A549 (cell line): Measurements from ENCODE around the gene IFI44. TPM values are rescaled to one million over a fixed set of nuclear protein-coding genes. Genes with fewer than 3 reads are reported as not detected.

ENCODE experiments used
- ATAC-seq, 2 experiments: fragments of 200-7000 bp in 1 of 2; fragments of >200 bp in 1 of 2; cut with Nextera tagmentation in 1 of 2; cut with Tn5 transposase in 1 of 2; 3 replicates each; pipeline versions ENCODE4 v1.8.0 to v1.9.1; 2018 to 2020; ENCODE audit warnings: mild to moderate bottlenecking in 1 of 2, moderate library complexity in 1 of 2
- CTCF ChIA-PET: fragments of 300-600 bp; sonication (Branson Sonifier 250); formaldehyde crosslinking; extraction: SDS; loops from one replicate; lab custom pipeline; 2021; ENCODE audit warnings: antibody characterized with exemption, inconsistent platforms; lab: Yijun Ruan, JAX
- POLR2A ChIA-PET: fragments of 350-600 bp; formaldehyde crosslinking; extraction: SDS; loops from one replicate; lab custom pipeline; 2021; ENCODE audit warnings: antibody characterized with exemption, inconsistent platforms; lab: Yijun Ruan, JAX
- DNase-seq, 2 experiments: peaks; one replicate each; pipeline versions ENCODE4 v3.0.0 to v3.0.0-alpha.2; 2011 to 2016; ENCODE audit warnings: low read depth in 1 of 2, low spot score in 1 of 2
- FAIRE-seq: peaks from 2 replicates; lab custom pipeline; 2011; peaks lifted over from hg19 to GRCh38; lab: Jason Lieb, UNC
- H3K27ac ChIP-seq, 2 experiments: fragments of >200 bp; sonication (Bioruptor Twin); formaldehyde crosslinking; 3 replicates each; pipeline ENCODE4 v1.5.1; 2016 to 2017
- H3K4me1 ChIP-seq: fragments of >200 bp; sonication (Bioruptor Twin); formaldehyde crosslinking; 3 replicates; pipeline ENCODE4 v1.6.1; 2016
- H3K4me2 ChIP-seq: fragments of >200 bp; sonication (Bioruptor Twin); formaldehyde crosslinking; 3 replicates; pipeline ENCODE4 v1.6.1; 2016
- H3K4me3 ChIP-seq: fragments of >200 bp; sonication (Bioruptor Twin); formaldehyde crosslinking; 3 replicates; pipeline ENCODE4 v1.5.1; 2016
- H3K9me3 ChIP-seq: fragments of >200 bp; sonication (Bioruptor Twin); formaldehyde crosslinking; 3 replicates; pipeline ENCODE4 v1.6.1; 2016
- CBX8 ChIP-seq: fragments of 200-600 bp; sonication (generic); IDR thresholded peaks from 2 replicates; pipeline ENCODE4 v1.6.1; 2016
- CEBPB ChIP-seq, 2 experiments: fragments of >200 bp in 1 of 2; sonication (Bioruptor Twin) in 1 of 2; formaldehyde crosslinking in 1 of 2; IDR thresholded peaks; 2 replicates each; pipeline ENCODE4 v1.6.1; 2012 to 2016
- CHD2 ChIP-seq: fragments of 150-350 bp; IDR thresholded peaks from 2 replicates; pipeline ENCODE4 v1.6.1; 2014; ENCODE audit warnings: low read length; ENCODE audit not compliant: partially characterized antibody
- CHD4 ChIP-seq: fragments of 200-600 bp; sonication (generic); IDR thresholded peaks from 2 replicates; pipeline ENCODE4 v1.6.1; 2016; ENCODE audit warnings: antibody characterized with exemption, mild to moderate bottlenecking, borderline replicate concordance
- EP300 ChIP-seq, 2 experiments: fragments of >200 bp; sonication (Bioruptor Twin); formaldehyde crosslinking; IDR thresholded peaks; 2 replicates in 1 of 2; 3 replicates in 1 of 2; pipeline ENCODE4 v1.6.1; 2016 to 2017
- FOXS1 ChIP-seq: fragments of 250-450 bp; sonication (Bioruptor Pico); IDR thresholded peaks from 2 replicates; pipeline ENCODE4 v1.5.0; 2020; ENCODE audit warnings: mild to moderate bottlenecking, moderate library complexity
- HDAC2 ChIP-seq: fragments of 200-600 bp; sonication (generic); IDR thresholded peaks from 2 replicates; pipeline ENCODE4 v1.6.1; 2016
- HEYL ChIP-seq: fragments of 250-450 bp; sonication (Bioruptor Pico); IDR thresholded peaks from 2 replicates; pipeline ENCODE4 v1.8.0; 2021; ENCODE audit warnings: mild to moderate bottlenecking, moderate library complexity
- HOXA7 ChIP-seq: fragments of 250-450 bp; sonication (Bioruptor Pico); IDR thresholded peaks from 2 replicates; pipeline ENCODE4 v1.5.0; 2020; ENCODE audit warnings: mild to moderate bottlenecking, moderate library complexity
- HOXB5 ChIP-seq: fragments of 250-450 bp; sonication (Bioruptor Pico); IDR thresholded peaks from 2 replicates; pipeline ENCODE4 v1.5.0; 2020; ENCODE audit warnings: mild to moderate bottlenecking, moderate library complexity
- KDM1A ChIP-seq: fragments of 200-600 bp; sonication (generic); IDR thresholded peaks from 2 replicates; pipeline ENCODE4 v1.6.1; 2016; ENCODE audit warnings: low read depth, mild to moderate bottlenecking
- MAFK ChIP-seq: fragments of 450-650 bp; IDR thresholded peaks from 2 replicates; pipeline ENCODE4 v1.6.1; 2014; ENCODE audit not compliant: partially characterized antibody
- MYC ChIP-seq: IDR thresholded peaks from 2 replicates; pipeline ENCODE4 v1.6.1; 2012; ENCODE audit warnings: mild to moderate bottlenecking, inconsistent platforms, low read length, improper control_type of control experiment, borderline replicate concordance
- NPAS2 ChIP-seq: fragments of 250-450 bp; sonication (Bioruptor Pico); IDR thresholded peaks from 2 replicates; pipeline ENCODE4 v1.8.0; 2022; ENCODE audit warnings: mild to moderate bottlenecking, moderate library complexity, borderline replicate concordance
- POLR2A ChIP-seq: IDR thresholded peaks from 2 replicates; pipeline ENCODE4 v1.6.1; 2012; ENCODE audit warnings: mild to moderate bottlenecking, low read length
- POLR2AphosphoS2 ChIP-seq: conservative IDR thresholded peaks from 2 replicates; pipeline ENCODE4 v1.6.1; 2012; ENCODE audit warnings: low read length, improper control_type of control experiment, inconsistent platforms
- SMC3 ChIP-seq: fragments of >200 bp; sonication (Bioruptor Twin); formaldehyde crosslinking; IDR thresholded peaks from 3 replicates; pipeline ENCODE4 v1.6.1; 2018; ENCODE audit warnings: inconsistent platforms
- TFCP2L1 ChIP-seq: fragments of 250-450 bp; sonication (Bioruptor Pico); IDR thresholded peaks from 2 replicates; pipeline ENCODE4 v1.5.0; 2021; ENCODE audit warnings: mild to moderate bottlenecking
- ZC3H11A ChIP-seq: fragments of 450-650 bp; IDR thresholded peaks from 2 replicates; pipeline ENCODE4 v1.6.1; 2014; ENCODE audit warnings: antibody characterized with exemption, mild to moderate bottlenecking
- ZNF302 ChIP-seq: fragments of 250-450 bp; sonication (Bioruptor Pico); IDR thresholded peaks from 2 replicates; pipeline ENCODE4 v1.9.0; 2021; ENCODE audit warnings: inconsistent platforms, mild to moderate bottlenecking, moderate library complexity
- WGBS: methylation state at CpG from one replicate; pipeline ENCODE4 v1.1.6; 2017; ENCODE audit errors: missing lambda C conversion rate; 5-methylcytosine and 5-hydroxymethylcytosine counted together
- polyA plus RNA-seq, 4 experiments: library from polyadenylated mRNA; depleted of rRNA in 3 of 4; stranded (reverse); fragments of >200 nt; fragmentation: RNase III in 1 of 4; extraction: RNeasy Plus Mini Kit Qiagen cat#74134 plus additional on column Dnase treatment in 1 of 4; gene quantifications; 2 replicates in 3 of 4; 3 replicates in 1 of 4; pipeline ENCODE4 v1.2.3, GENCODE V29; 2011 to 2017
- TF ChIP-seq, protein P1 (sequence below): fragments of 250-450 bp; sonication (Bioruptor Pico); IDR thresholded peaks from 2 replicates; pipeline ENCODE4 v1.5.0; 2020; ENCODE audit warnings: low read depth, mild to moderate bottlenecking, moderate library complexity
- TF ChIP-seq, protein P2 (sequence below): fragments of >200 bp; sonication (Bioruptor Twin); formaldehyde crosslinking; IDR thresholded peaks from 3 replicates; pipeline ENCODE4 v1.6.1; 2016

IFI44 gene
- polyA plus RNA-seq, 2 of the 4 experiments (the other 2 are of a cell fraction), result 0.05 to 0.44 TPM

DNA sequence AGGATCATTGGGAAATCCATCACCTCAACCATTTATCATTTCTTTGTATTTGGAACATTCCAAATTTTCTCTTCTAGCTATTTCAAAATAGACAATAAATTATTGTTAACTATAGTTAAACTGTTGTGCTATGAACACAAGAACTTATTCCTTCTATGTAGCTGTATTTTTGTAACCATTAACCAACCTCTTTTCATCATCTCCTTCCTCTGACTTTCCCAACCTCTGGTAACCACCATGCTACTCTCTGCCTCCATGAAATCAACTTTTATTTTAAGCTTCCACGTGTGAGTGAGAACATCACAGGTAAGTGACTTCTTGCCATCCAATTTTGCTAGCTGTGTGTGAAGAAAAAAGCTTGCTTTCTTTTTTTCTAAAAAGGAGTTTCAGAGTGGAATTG, 29.0 kb upstream of the IFI44 start:
- ATAC-seq, result no peak
- Histone ChIP-seq H3K4me1 (peaks cover 3% of the 10 kb centered on the region; the same call in 1 of the 3 replicates), H3K4me2 (peak overlapping the region; percentile 65; the same call in 2 of the 3 replicates), H3K27ac (no peak overlapping the region), H3K9me3 (no peaks in the 10 kb centered on the region), H3K4me3 (no peak overlapping the region)
- WGBS, result 19% methylated on average over 1 of the region's 1 CpG
- FAIRE-seq, result no peak
- CTCF ChIA-PET, result interaction anchor here (0.6 kb wide), 1 partner anchor 1761 kb away, joined by 4 read pairs; no protein-coding TSS in a partner anchor
- no peak for DNase-seq
- POLR2A ChIA-PET, result no interaction called here
- TF ChIP-seq, protein P1, sequence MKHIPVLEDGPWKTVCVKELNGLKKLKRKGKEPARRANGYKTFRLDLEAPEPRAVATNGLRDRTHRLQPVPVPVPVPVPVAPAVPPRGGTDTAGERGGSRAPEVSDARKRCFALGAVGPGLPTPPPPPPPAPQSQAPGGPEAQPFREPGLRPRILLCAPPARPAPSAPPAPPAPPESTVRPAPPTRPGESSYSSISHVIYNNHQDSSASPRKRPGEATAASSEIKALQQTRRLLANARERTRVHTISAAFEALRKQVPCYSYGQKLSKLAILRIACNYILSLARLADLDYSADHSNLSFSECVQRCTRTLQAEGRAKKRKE (CRISPR knock-in tag), result no peak
- TF ChIP-seq MAFK (no peak), ZC3H11A (no peak), FOXS1 (CRISPR knock-in tag) (no peak), POLR2AphosphoS2 (no peak)

DNA sequence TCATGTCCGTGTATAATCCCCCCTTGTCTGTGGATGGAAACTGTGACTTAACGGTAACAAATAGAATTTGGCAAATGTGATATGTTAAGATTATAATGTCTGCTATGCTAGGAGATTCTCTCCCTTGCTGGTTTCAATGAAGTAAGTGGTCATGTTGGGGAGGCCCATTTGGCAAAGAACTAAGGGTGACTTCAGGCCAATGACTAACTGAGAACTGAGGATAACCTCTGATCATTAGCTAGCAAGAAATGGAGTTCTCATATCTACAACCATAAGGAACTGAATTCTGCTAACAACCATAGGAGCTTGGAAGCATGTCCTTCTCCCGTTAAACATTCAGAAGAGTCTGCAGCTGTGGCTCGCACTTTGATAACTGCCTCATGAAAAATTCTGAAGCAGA, 27.1 kb upstream of the IFI44 start:
- FAIRE-seq (no peak), DNase-seq (no peak), ATAC-seq (no peak)
- Histone ChIP-seq H3K27ac (no peak overlapping the region), H3K4me3 (no peak overlapping the region), H3K4me1 (peaks cover 3% of the 10 kb centered on the region; the same call in 1 of the 3 replicates), H3K9me3 (no peaks in the 10 kb centered on the region), H3K4me2 (no peak overlapping the region)
- ChIA-PET POLR2A (no interaction called here), CTCF (interaction anchor here (1.2 kb wide), 1 partner anchor 15 kb away, joined by 3 read pairs; no protein-coding TSS in a partner anchor)
- 92% methylated on average over 4 of the region's 4 CpGs for WGBS
- TF ChIP-seq POLR2A (no peak), SMC3 (no peak), NPAS2 (CRISPR knock-in tag) (no peak), POLR2AphosphoS2 (no peak), HDAC2 (no peak), HOXA7 (no peak), ZNF302 (no peak), MAFK (no peak), HOXB5 (CRISPR knock-in tag) (no peak), HEYL (no peak), CHD4 (no peak)
- TF ChIP-seq, protein P2, sequence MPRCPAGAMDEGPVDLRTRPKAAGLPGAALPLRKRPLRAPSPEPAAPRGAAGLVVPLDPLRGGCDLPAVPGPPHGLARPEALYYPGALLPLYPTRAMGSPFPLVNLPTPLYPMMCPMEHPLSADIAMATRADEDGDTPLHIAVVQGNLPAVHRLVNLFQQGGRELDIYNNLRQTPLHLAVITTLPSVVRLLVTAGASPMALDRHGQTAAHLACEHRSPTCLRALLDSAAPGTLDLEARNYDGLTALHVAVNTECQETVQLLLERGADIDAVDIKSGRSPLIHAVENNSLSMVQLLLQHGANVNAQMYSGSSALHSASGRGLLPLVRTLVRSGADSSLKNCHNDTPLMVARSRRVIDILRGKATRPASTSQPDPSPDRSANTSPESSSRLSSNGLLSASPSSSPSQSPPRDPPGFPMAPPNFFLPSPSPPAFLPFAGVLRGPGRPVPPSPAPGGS, result no peak

DNA sequence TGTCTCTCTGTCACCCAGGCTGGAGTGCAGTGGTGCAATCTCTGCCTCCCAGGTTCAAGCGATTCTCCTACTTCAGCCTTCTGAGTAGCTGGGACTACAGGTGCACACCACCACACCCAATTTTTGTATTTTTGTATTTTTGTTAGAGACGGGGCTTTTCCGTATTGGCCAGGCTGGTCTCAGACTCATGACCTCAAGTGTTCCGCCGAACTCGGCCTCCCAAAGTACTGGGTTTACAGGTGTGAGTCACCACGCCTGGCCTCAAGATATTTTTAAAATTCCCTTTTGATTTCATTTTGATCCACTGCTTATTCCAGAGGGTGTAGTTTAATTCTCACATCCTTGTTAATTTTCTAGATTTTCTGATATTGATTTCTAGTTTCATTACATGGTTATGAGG, 25.6 kb upstream of the IFI44 start:
- ATAC-seq, result no peak
- H3K4me1 ChIP-seq, result peaks cover 3% of the 10 kb centered on the region; the same call in 1 of the 3 replicates
- POLR2A ChIA-PET, result no interaction called here
- no peaks in the 10 kb centered on the region for H3K9me3 ChIP-seq
- 70% methylated on average over 7 of the region's 7 CpGs for WGBS
- no peak for FAIRE-seq
- H3K27ac ChIP-seq, result no peak overlapping the region
- CTCF ChIA-PET, result interaction anchor here (1.0 kb wide), 1 partner anchor 16 kb away, joined by 3 read pairs; no protein-coding TSS in a partner anchor
- H3K4me3 ChIP-seq, result no peak overlapping the region
- H3K4me2 ChIP-seq, result no peak overlapping the region
- no peak for DNase-seq
- TF ChIP-seq CHD2 (no peak), CEBPB (IDR thresholded peaks at IDR 0.05) (no peak), TFCP2L1 (CRISPR knock-in tag) (no peak), POLR2AphosphoS2 (no peak), EP300 (IDR thresholded peaks at IDR 0.05) (no peak), ZNF302 (no peak)
- TF ChIP-seq, all 56 proteins: peak for 0

DNA sequence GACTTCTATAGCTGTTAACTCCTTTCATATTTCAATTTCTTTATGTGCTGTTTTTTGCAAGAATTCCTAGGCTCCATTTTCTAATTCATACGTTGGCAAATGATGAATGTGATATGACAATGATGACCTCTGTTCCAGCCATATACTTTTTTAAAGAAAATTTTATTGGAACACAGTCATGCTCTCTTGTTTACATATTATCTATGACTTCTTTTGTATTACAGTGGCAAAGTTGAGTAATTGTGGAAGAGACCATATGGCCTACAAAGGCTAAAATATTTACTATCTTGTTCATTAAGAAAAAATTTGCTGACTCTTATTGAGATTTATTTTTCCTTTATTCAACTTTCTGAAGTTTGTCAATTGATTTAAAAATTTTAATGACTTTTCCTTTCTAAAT, 22.3 kb upstream of the IFI44 start:
- FAIRE-seq, result no peak

More for the DNA sequence above, 22.3 kb upstream of the IFI44 start:
- H3K4me2 ChIP-seq, result no peak overlapping the region
- DNase-seq, result no peak
- no peaks in the 10 kb centered on the region for H3K9me3 ChIP-seq
- no peak overlapping the region for H3K4me3 ChIP-seq
- ChIA-PET POLR2A (no interaction called here), CTCF (interaction anchor here (1.3 kb wide), 1 partner anchor 10 kb away, joined by 8 read pairs; no protein-coding TSS in a partner anchor)
- no peak for ATAC-seq
- H3K4me1 ChIP-seq, result no peaks in the 10 kb centered on the region
- H3K27ac ChIP-seq, result no peak overlapping the region
- no peak for TF ChIP-seq MYC
- TF ChIP-seq KDM1A, result no peak
- TF ChIP-seq FOXS1 (CRISPR knock-in tag), result no peak
- TF ChIP-seq CBX8, result no peak
- 9% methylated on average over 1 of the region's 1 CpG for WGBS
